Hepatocyte (in vitro differentiated cells): ENCODE data around the gene TSACC. TPM values are rescaled to one million over a fixed set of nuclear protein-coding genes. Genes with fewer than 3 reads are reported as not detected.

Experiments
- DNase-seq: peaks from one replicate; pipeline ENCODE4 v3.0.0-alpha.2; 2016; ENCODE audit warnings: low spot score
- H2AFZ ChIP-seq: fragments of 200-600 bp; sonication (generic); 2 replicates; pipeline ENCODE4 v1.6.0; 2016; ENCODE audit warnings: antibody characterized with exemption, mild to moderate bottlenecking
- H3K27ac ChIP-seq: fragments of 200-600 bp; sonication (generic); 2 replicates; pipeline ENCODE4 v1.5.1; 2016; ENCODE audit warnings: mild to moderate bottlenecking
- H3K27me3 ChIP-seq: fragments of 200-600 bp; sonication (generic); 2 replicates; pipeline ENCODE4 v1.6.1; 2016
- H3K36me3 ChIP-seq: fragments of 200-600 bp; sonication (generic); replicated peaks from 2 replicates; pipeline ENCODE4 v1.5.1; 2016; ENCODE audit warnings: low read depth; ENCODE audit not compliant: insufficient read depth
- H3K4me1 ChIP-seq: fragments of 200-600 bp; sonication (generic); 2 replicates; pipeline ENCODE4 v1.5.1; 2016; ENCODE audit warnings: mild to moderate bottlenecking, moderate library complexity; ENCODE audit not compliant: insufficient read depth
- H3K4me2 ChIP-seq: fragments of 200-600 bp; sonication (generic); 2 replicates; pipeline ENCODE4 v1.6.0; 2016
- H3K4me3 ChIP-seq: fragments of 200-600 bp; sonication (generic); 2 replicates; pipeline ENCODE4 v1.5.1; 2016; ENCODE audit warnings: mild to moderate bottlenecking
- H3K79me2 ChIP-seq: fragments of 200-600 bp; sonication (generic); 2 replicates; pipeline ENCODE4 v1.6.0; 2017; ENCODE audit warnings: mild to moderate bottlenecking
- H3K9me2 ChIP-seq: fragments of 200-600 bp; sonication (generic); replicated peaks from 2 replicates; pipeline ENCODE4 v1.6.0; 2017; ENCODE audit warnings: mild to moderate bottlenecking; ENCODE audit not compliant: insufficient read depth
- H3K9me3 ChIP-seq: fragments of 200-600 bp; sonication (generic); 2 replicates; pipeline ENCODE4 v1.5.1; 2016; ENCODE audit warnings: low read depth, mild to moderate bottlenecking
- H4K20me1 ChIP-seq: fragments of 200-600 bp; sonication (generic); 2 replicates; pipeline ENCODE4 v1.6.0; 2016; ENCODE audit warnings: mild to moderate bottlenecking; ENCODE audit not compliant: insufficient read depth, poor library complexity, severe bottlenecking
- EZH2 ChIP-seq: fragments of 200-600 bp; sonication (generic); IDR thresholded peaks from 2 replicates; pipeline ENCODE4 v1.6.1; 2016; ENCODE audit warnings: antibody characterized with exemption, mild to moderate bottlenecking, borderline replicate concordance
- EZH2phosphoT487 ChIP-seq: fragments of 200-600 bp; sonication (generic); IDR thresholded peaks from one replicate; pipeline ENCODE4 v1.6.1; 2018; ENCODE audit warnings: antibody characterized with exemption, mild to moderate bottlenecking, low read depth, moderate library complexity; ENCODE audit not compliant: unreplicated experiment, severe bottlenecking
- WGBS: methylation state at CpG from one replicate; pipeline ENCODE4 v1.1.6; 2016; ENCODE audit warnings: low lambda C conversion rate; ENCODE audit errors: missing lambda C conversion rate; 5-methylcytosine and 5-hydroxymethylcytosine counted together
- polyA plus RNA-seq: library from polyadenylated mRNA; unstranded; fragments of >200 nt; fragmentation: Nextera tagmentation; extraction: Ambion mirVana; gene quantifications from 2 replicates; pipeline ENCODE4 v1.2.1, GENCODE V29; 2016
- total RNA-seq: library from RNA; depleted of rRNA; stranded (reverse); fragments of >200 nt; gene quantifications from 2 replicates; pipeline ENCODE4 v1.2.3, GENCODE V29; 2014
- TF ChIP-seq, protein P1 (sequence below): fragments of 200-600 bp; sonication (generic); IDR thresholded peaks from 2 replicates; pipeline ENCODE4 v1.5.1; 2016; ENCODE audit warnings: antibody characterized with exemption, mild to moderate bottlenecking; ENCODE audit not compliant: poor library complexity

Gene TSACC
- total and polyA plus RNA-seq, 2 experiments from 2014 or later: 1.5 TPM; not detected in 1

- H3K4me3 ChIP-seq: no peak overlapping the region
- H3K27me3 ChIP-seq: peaks cover 55% of the 10 kb centered on the region
- H3K27ac ChIP-seq: no peak overlapping the region
- H3K36me3 ChIP-seq: no peaks in the 10 kb centered on the region
- no peaks in the 10 kb centered on the region for H4K20me1 ChIP-seq
- TF ChIP-seq EZH2phosphoT487 (no peak), EZH2 (no peak)
- TF ChIP-seq, protein P1, sequence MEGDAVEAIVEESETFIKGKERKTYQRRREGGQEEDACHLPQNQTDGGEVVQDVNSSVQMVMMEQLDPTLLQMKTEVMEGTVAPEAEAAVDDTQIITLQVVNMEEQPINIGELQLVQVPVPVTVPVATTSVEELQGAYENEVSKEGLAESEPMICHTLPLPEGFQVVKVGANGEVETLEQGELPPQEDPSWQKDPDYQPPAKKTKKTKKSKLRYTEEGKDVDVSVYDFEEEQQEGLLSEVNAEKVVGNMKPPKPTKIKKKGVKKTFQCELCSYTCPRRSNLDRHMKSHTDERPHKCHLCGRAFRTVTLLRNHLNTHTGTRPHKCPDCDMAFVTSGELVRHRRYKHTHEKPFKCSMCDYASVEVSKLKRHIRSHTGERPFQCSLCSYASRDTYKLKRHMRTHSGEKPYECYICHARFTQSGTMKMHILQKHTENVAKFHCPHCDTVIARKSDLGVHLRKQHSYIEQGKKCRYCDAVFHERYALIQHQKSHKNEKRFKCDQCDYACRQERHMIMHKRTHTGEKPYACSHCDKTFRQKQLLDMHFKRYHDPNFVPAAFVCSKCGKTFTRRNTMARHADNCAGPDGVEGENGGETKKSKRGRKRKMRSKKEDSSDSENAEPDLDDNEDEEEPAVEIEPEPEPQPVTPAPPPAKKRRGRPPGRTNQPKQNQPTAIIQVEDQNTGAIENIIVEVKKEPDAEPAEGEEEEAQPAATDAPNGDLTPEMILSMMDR: no peak
- no peaks in the 10 kb centered on the region for H3K79me2 ChIP-seq
- no peaks in the 10 kb centered on the region for H3K4me1 ChIP-seq
- H3K9me2 ChIP-seq: no peaks in the 10 kb centered on the region
- H2AFZ ChIP-seq: no peak overlapping the region
- 44% methylated on average over 14 of the region's 15 CpGs for WGBS
- no peaks in the 10 kb centered on the region for H3K9me3 ChIP-seq
- DNase-seq: no peak
- H3K4me2 ChIP-seq: peak overlapping the region; percentile 80
Measured at GRCh38 chr1:156387870-156388173, 49.5 kb downstream of the TSACC start.

GRCh38 chr1:156388174-156389137, 50.1 kb downstream of the TSACC start:
- no peaks in the 10 kb centered on the region for H3K79me2 ChIP-seq
- H2AFZ ChIP-seq: no peak overlapping the region
- DNase-seq: peak; percentile 37
- TF ChIP-seq, protein P1: no peak
- TF ChIP-seq EZH2: peak; percentile 78
- no peaks in the 10 kb centered on the region for H3K36me3 ChIP-seq
- 17% methylated on average over 39 of the region's 73 CpGs for WGBS
- H4K20me1 ChIP-seq: no peaks in the 10 kb centered on the region
- no peaks in the 10 kb centered on the region for H3K9me3 ChIP-seq
- no peaks in the 10 kb centered on the region for H3K9me2 ChIP-seq
- H3K4me2 ChIP-seq: peak overlapping the region; percentile 80
- H3K27me3 ChIP-seq: peaks cover 59% of the 10 kb centered on the region
- no peak overlapping the region for H3K27ac ChIP-seq
- H3K4me1 ChIP-seq: no peaks in the 10 kb centered on the region
- H3K4me3 ChIP-seq: no peak overlapping the region

DNA sequence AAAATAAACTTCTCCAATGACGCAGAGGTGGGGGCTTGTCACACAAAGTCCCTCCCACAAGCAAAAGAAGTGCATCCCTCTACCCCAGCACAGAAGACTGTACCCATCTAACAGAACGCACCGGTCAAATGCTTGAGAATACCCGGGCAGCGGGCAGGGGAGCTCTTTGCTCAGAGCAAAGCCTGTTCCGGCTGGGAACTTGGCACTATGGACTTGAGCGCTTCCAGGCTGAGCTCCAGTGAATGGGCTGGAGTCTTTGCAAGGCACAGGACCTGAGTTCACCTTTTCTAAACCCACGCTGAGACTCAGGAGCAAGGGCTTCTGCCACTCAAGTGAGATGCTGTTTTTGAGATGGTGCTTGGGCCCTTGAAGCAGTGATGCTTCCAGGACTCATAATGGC, 51.0 kb downstream of the TSACC start:
- DNase-seq: no peak
- TF ChIP-seq EZH2phosphoT487: no peak
- TF ChIP-seq, protein P1: no peak
- Histone ChIP-seq H3K36me3 (no peaks in the 10 kb centered on the region), H3K27ac (no peak overlapping the region), H3K9me3 (no peaks in the 10 kb centered on the region), H3K79me2 (no peaks in the 10 kb centered on the region), H3K27me3 (peaks cover 61% of the 10 kb centered on the region), H3K4me1 (no peaks in the 10 kb centered on the region), H3K4me2 (no peak overlapping the region), H3K9me2 (no peaks in the 10 kb centered on the region), H2AFZ (no peak overlapping the region), H4K20me1 (no peaks in the 10 kb centered on the region), H3K4me3 (no peak overlapping the region)
- WGBS: 95% methylated on average over 8 of the region's 8 CpGs
